Measurements from ENCODE around the gene TIMD4. TPM values are rescaled to one million over a fixed set of nuclear protein-coding genes. Genes with fewer than 3 reads are reported as not detected.

TIMD4 gene
- total and polyA plus RNA-seq, 9 of the 15 experiments (the other 6 are each of a cell fraction or from before 2014, with no cell fraction given) = not detected

GRCh38 chr5:156870498-156870839 lies 92.6 kb downstream of the TIMD4 start:
- intact Hi-C loops (cut with micrococcal nuclease) = no loop called here
- CTCF ChIA-PET (ENCODE audit: low intra/inter-chr PET ratio) = no interaction called here

More at GRCh38 chr5:156870498-156870839, 92.6 kb downstream of the TIMD4 start:
- Histone ChIP-seq H3K79me2 (ENCODE audit: control insufficient read depth, insufficient read depth, low read length) (no peaks in the 10 kb centered on the region), H4K20me1 (replicated peaks; ENCODE audit: control insufficient read depth, insufficient read depth, low read length) (no peaks in the 10 kb centered on the region), H3K27ac (ENCODE audit: extremely low read depth, low read depth, low read length) (no peak overlapping the region), H3K9ac (ENCODE audit: insufficient read depth in 1 of 2, low read depth in 2 of 2, low read length in 2 of 2) (no peak overlapping the region), H3K9me3 (replicated peaks; ENCODE audit: control insufficient read depth, insufficient read depth, low read depth, low read length) (no peaks in the 10 kb centered on the region), H3K36me3 (ENCODE audit: control insufficient read depth, insufficient read depth, low read length) (no peaks in the 10 kb centered on the region), H3K9me1 (ENCODE audit: control insufficient read depth, insufficient read depth, low read length) (no peaks in the 10 kb centered on the region), H3K4me3 (no peak overlapping the region), H3K4me1 (replicated peaks in 1 of 2; ENCODE audit: control insufficient read depth in 2 of 2, insufficient read depth in 2 of 2, low read length in 2 of 2) (no peaks in the 10 kb centered on the region), H3K4me2 (ENCODE audit: insufficient read depth, low read length) (no peak overlapping the region), H2AFZ (ENCODE audit: low read depth, low read length) (no peak overlapping the region), H3K27me3 (ENCODE audit: control insufficient read depth in 2 of 2, insufficient read depth in 2 of 2, low read length in 2 of 2) (no peaks in the 10 kb centered on the region)
- ATAC-seq (no peak), FAIRE-seq (no peak), DNase-seq (ENCODE audit: extremely low read depth in 1 of 4, low spot score in 3 of 4) (no peak)
- TF ChIP-seq SMAD3 (CRISPR knock-in tag; conservative IDR thresholded peaks at IDR 0.05) (no peak), PKNOX1 (IDR thresholded peaks at IDR 0.05) (no peak), POLR2AphosphoS2 (IDR thresholded peaks at IDR 0.05; ENCODE audit: low read length) (no peak), ZKSCAN8 (CRISPR knock-in tag; IDR thresholded peaks at IDR 0.05) (no peak), OTX1 (CRISPR knock-in tag; IDR thresholded peaks at IDR 0.05) (no peak), ZNF324 (CRISPR knock-in tag; IDR thresholded peaks at IDR 0.05) (no peak), MXI1 (IDR thresholded peaks at IDR 0.05; ENCODE audit: low read depth, low read length) (no peak), RBM14 (IDR thresholded peaks at IDR 0.05; ENCODE audit: borderline replicate concordance, insufficient read depth, low read depth, low read length) (no peak), ETV1 (tag; conservative IDR thresholded peaks at IDR 0.05; ENCODE audit: low read depth) (no peak), MYBL2 (IDR thresholded peaks at IDR 0.05; ENCODE audit: low read depth) (no peak), MYBL2 (CRISPR knock-in tag; IDR thresholded peaks at IDR 0.05; ENCODE audit: borderline replicate concordance) (no peak)
- BruUV-seq (replicated peaks) = no TSS peak
- POLR2A ChIA-PET = no interaction called here
- in situ Hi-C loops (cut with MboI) = no loop called here
- WGBS (ENCODE audit: insufficient coverage, low coverage, missing lambda C conversion rate) = 0% methylated on average over 1 of the region's 1 CpG

Other genes starting within 250 kb of the TIMD4 start
- gene PPP1R2B, start 112.9 kb downstream of the TIMD4 start, total RNA-seq (2014; rRNA removed) = not detected in 2 replicates
- 0.10 TPM in 1 of 2 replicates, not detected in the other for gene PPP1R2B, start 112.9 kb downstream of the TIMD4 start, total RNA-seq (2014; rRNA removed; fragmentation: Illumina TruSeq; extraction: Trizol)
- gene PPP1R2B, start 112.9 kb downstream of the TIMD4 start, total RNA-seq (2015; rRNA removed; fragmentation: Illumina TruSeq; extraction: Trizol) = not detected in 2 replicates
- gene PPP1R2B, start 112.9 kb downstream of the TIMD4 start, total RNA-seq (2021) = not detected in 2 replicates
- gene PPP1R2B, start 112.9 kb downstream of the TIMD4 start, polyA plus RNA-seq (2011; rRNA removed) = 0.05 and 0.11 TPM in 2 replicates
- 0.06 TPM in 1 of 2 replicates, not detected in the other for gene PPP1R2B, start 112.9 kb downstream of the TIMD4 start, polyA plus RNA-seq (2014; fragmentation: Illumina TruSeq; extraction: Trizol)
- gene PPP1R2B, start 112.9 kb downstream of the TIMD4 start, polyA plus RNA-seq (2014; fragmentation: Nextera tagmentation; extraction: Ambion mirVana) = not detected
- 0.04 TPM in 1 of 2 replicates, not detected in the other for gene PPP1R2B, start 112.9 kb downstream of the TIMD4 start, polyA plus RNA-seq (2014; rRNA removed)
- not detected in 2 replicates for gene HAVCR1, start 95.9 kb upstream of the TIMD4 start, total RNA-seq (2014; rRNA removed)
- gene HAVCR1, start 95.9 kb upstream of the TIMD4 start, total RNA-seq (2014; rRNA removed; fragmentation: Illumina TruSeq; extraction: Trizol) = not detected in 2 replicates
- not detected in 2 replicates for gene HAVCR1, start 95.9 kb upstream of the TIMD4 start, total RNA-seq (2015; rRNA removed; fragmentation: Illumina TruSeq; extraction: Trizol)
- gene HAVCR1, start 95.9 kb upstream of the TIMD4 start, total RNA-seq (2021) = not detected in 2 replicates
- 0.04 and 0.20 TPM in 2 replicates for gene HAVCR1, start 95.9 kb upstream of the TIMD4 start, polyA plus RNA-seq (2011; rRNA removed)
- not detected in 2 replicates for gene HAVCR1, start 95.9 kb upstream of the TIMD4 start, polyA plus RNA-seq (2014; fragmentation: Illumina TruSeq; extraction: Trizol)
- gene HAVCR1, start 95.9 kb upstream of the TIMD4 start, polyA plus RNA-seq (2014; fragmentation: Nextera tagmentation; extraction: Ambion mirVana) = not detected
- not detected in 2 replicates for gene HAVCR1, start 95.9 kb upstream of the TIMD4 start, polyA plus RNA-seq (2014; rRNA removed)
- gene HAVCR2, start 145.8 kb upstream of the TIMD4 start, total RNA-seq (2014; rRNA removed) = 0.61 TPM in 1 of 2 replicates, not detected in the other
- gene HAVCR2, start 145.8 kb upstream of the TIMD4 start, total RNA-seq (2014; rRNA removed; fragmentation: Illumina TruSeq; extraction: Trizol) = 0.06 and 0.11 TPM in 2 replicates
- not detected in 2 replicates for gene HAVCR2, start 145.8 kb upstream of the TIMD4 start, total RNA-seq (2015; rRNA removed; fragmentation: Illumina TruSeq; extraction: Trizol)
- not detected in 2 replicates for gene HAVCR2, start 145.8 kb upstream of the TIMD4 start, total RNA-seq (2021)
- 0.04 and 0.07 TPM in 2 replicates for gene HAVCR2, start 145.8 kb upstream of the TIMD4 start, polyA plus RNA-seq (2011; rRNA removed)
- 0.04 TPM in 1 of 2 replicates, not detected in the other for gene HAVCR2, start 145.8 kb upstream of the TIMD4 start, polyA plus RNA-seq (2014; fragmentation: Illumina TruSeq; extraction: Trizol)
- gene HAVCR2, start 145.8 kb upstream of the TIMD4 start, polyA plus RNA-seq (2014; fragmentation: Nextera tagmentation; extraction: Ambion mirVana) = under 1 TPM in 1 of 2 experiments, not detected in 1; 0.07 TPM
- not detected in 2 replicates for gene HAVCR2, start 145.8 kb upstream of the TIMD4 start, polyA plus RNA-seq (2014; rRNA removed)
- gene MED7, start 179.6 kb upstream of the TIMD4 start, total RNA-seq (2014; rRNA removed) = 4.5 and 4.8 TPM in 2 replicates
- gene MED7, start 179.6 kb upstream of the TIMD4 start, total RNA-seq (2014; rRNA removed; fragmentation: Illumina TruSeq; extraction: Trizol) = 11.2 and 12.9 TPM in 2 replicates
- gene MED7, start 179.6 kb upstream of the TIMD4 start, total RNA-seq (2015; rRNA removed; fragmentation: Illumina TruSeq; extraction: Trizol) = 9.2 and 11.8 TPM in 2 replicates
- gene MED7, start 179.6 kb upstream of the TIMD4 start, total RNA-seq (2021) = 6.7 and 7.2 TPM in 2 replicates
- 10.6 and 15.4 TPM in 2 replicates for gene MED7, start 179.6 kb upstream of the TIMD4 start, polyA plus RNA-seq (2011; rRNA removed)
- gene MED7, start 179.6 kb upstream of the TIMD4 start, polyA plus RNA-seq (2014; fragmentation: Illumina TruSeq; extraction: Trizol) = 13.6 and 17.4 TPM in 2 replicates
- 10 to 100 TPM; 37.1 to 38.7 TPM for gene MED7, start 179.6 kb upstream of the TIMD4 start, polyA plus RNA-seq (2014; fragmentation: Nextera tagmentation; extraction: Ambion mirVana)
- 12.2 and 16.9 TPM in 2 replicates for gene MED7, start 179.6 kb upstream of the TIMD4 start, polyA plus RNA-seq (2014; rRNA removed)
- gene GARIN3, start 203.0 kb upstream of the TIMD4 start, total RNA-seq (2014; rRNA removed) = not detected in 2 replicates
- not detected in 2 replicates for gene GARIN3, start 203.0 kb upstream of the TIMD4 start, total RNA-seq (2014; rRNA removed; fragmentation: Illumina TruSeq; extraction: Trizol)
- gene GARIN3, start 203.0 kb upstream of the TIMD4 start, total RNA-seq (2015; rRNA removed; fragmentation: Illumina TruSeq; extraction: Trizol) = not detected in 2 replicates
- gene GARIN3, start 203.0 kb upstream of the TIMD4 start, total RNA-seq (2021) = not detected in 2 replicates
- not detected in 2 replicates for gene GARIN3, start 203.0 kb upstream of the TIMD4 start, polyA plus RNA-seq (2011; rRNA removed)
- not detected in 2 replicates for gene GARIN3, start 203.0 kb upstream of the TIMD4 start, polyA plus RNA-seq (2014; fragmentation: Illumina TruSeq; extraction: Trizol)
- gene GARIN3, start 203.0 kb upstream of the TIMD4 start, polyA plus RNA-seq (2014; fragmentation: Nextera tagmentation; extraction: Ambion mirVana) = not detected
- not detected in 2 replicates for gene GARIN3, start 203.0 kb upstream of the TIMD4 start, polyA plus RNA-seq (2014; rRNA removed)
- gene ITK, start 217.6 kb upstream of the TIMD4 start, total RNA-seq (2014; rRNA removed) = not detected in 2 replicates
- not detected in 2 replicates for gene ITK, start 217.6 kb upstream of the TIMD4 start, total RNA-seq (2014; rRNA removed; fragmentation: Illumina TruSeq; extraction: Trizol)
- gene ITK, start 217.6 kb upstream of the TIMD4 start, total RNA-seq (2015; rRNA removed; fragmentation: Illumina TruSeq; extraction: Trizol) = 0.04 TPM in 1 of 2 replicates, not detected in the other
- gene ITK, start 217.6 kb upstream of the TIMD4 start, total RNA-seq (2021) = 0.75 and 0.81 TPM in 2 replicates
- gene ITK, start 217.6 kb upstream of the TIMD4 start, polyA plus RNA-seq (2011; rRNA removed) = not detected in 2 replicates
- not detected in 2 replicates for gene ITK, start 217.6 kb upstream of the TIMD4 start, polyA plus RNA-seq (2014; fragmentation: Illumina TruSeq; extraction: Trizol)
- gene ITK, start 217.6 kb upstream of the TIMD4 start, polyA plus RNA-seq (2014; fragmentation: Nextera tagmentation; extraction: Ambion mirVana) = not detected
- gene ITK, start 217.6 kb upstream of the TIMD4 start, polyA plus RNA-seq (2014; rRNA removed) = not detected in 2 replicates